ENCODE data around the gene TSTD1. TPM values are rescaled to one million over a fixed set of nuclear protein-coding genes. Genes with fewer than 3 reads are reported as not detected.

Gene TSTD1
- total and polyA plus RNA-seq, 2 of the 8 experiments (the other 6 are each of a cell fraction or from before 2014, with no cell fraction given) = 60.9 to 314 TPM

DNA sequence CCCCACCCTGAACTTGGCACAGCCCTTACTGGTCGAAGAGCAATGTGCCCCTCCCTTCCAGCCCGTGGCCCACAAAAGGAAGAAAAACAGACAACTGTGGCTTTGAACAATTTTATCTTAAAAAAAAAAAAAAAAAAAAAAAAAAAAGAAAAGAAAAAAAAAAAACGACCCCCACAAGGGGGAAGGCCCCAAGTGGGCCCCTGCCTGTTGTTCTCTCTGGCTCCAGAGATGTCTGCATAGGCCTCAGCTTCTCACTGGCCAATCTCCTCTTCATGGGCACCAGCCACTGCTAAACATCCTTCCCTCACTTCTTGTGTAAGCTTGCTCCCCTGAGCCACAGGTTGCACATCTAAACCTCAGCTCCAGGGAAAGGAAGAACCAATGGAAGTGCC, 386 bp upstream of the TSTD1 start:
- no peak overlapping the region for H2AFZ ChIP-seq (ENCODE audit: low read length)
- no peaks in the 10 kb centered on the region for H3K9me3 ChIP-seq (ENCODE audit: insufficient read depth in 2 of 2, low read depth in 1 of 2, low read length in 1 of 2)
- no peak overlapping the region for H3K27ac ChIP-seq (ENCODE audit: low read depth, low read length)
- H2BK15ac ChIP-seq (ENCODE audit: low read length) = no peak overlapping the region
- 26% methylated on average over 2 of the region's 3 CpGs; no CpG with 5 or more reads in 1 of the 2 experiments for WGBS, 2 experiments (ENCODE audit: extremely low coverage in 1 of 2, insufficient coverage in 1 of 2, insufficient read length in 1 of 2, insufficient replicate concordance in 2 of 2, low coverage in 1 of 2, low lambda C conversion rate in 2 of 2, missing lambda C conversion rate in 1 of 2)
- DNase-seq (ENCODE audit: low read depth in 1 of 2, low spot score in 2 of 2) = no peak
- no peak overlapping the region for H3K56ac ChIP-seq (replicated peaks; ENCODE audit: insufficient read length, low read depth, low read length)
- no peak overlapping the region for H2BK12ac ChIP-seq (ENCODE audit: low read depth, low read length)
- no peak overlapping the region for H2BK120ac ChIP-seq (replicated peaks; ENCODE audit: low read depth, low read length)
- peak overlapping the region; percentile 63 for H4K5ac ChIP-seq (ENCODE audit: insufficient read length, low read depth, low read length)
- TF ChIP-seq CBX8 (IDR thresholded peaks at IDR 0.05; ENCODE audit: borderline replicate concordance, low read depth, low read length) (no peak), GTF2F1 (IDR thresholded peaks at IDR 0.05; ENCODE audit: borderline replicate concordance, low read depth, low read length) (no peak), FOSL1 (IDR thresholded peaks at IDR 0.05; ENCODE audit: insufficient read depth, low read depth, low read length) (no peak), KDM5A (IDR thresholded peaks at IDR 0.05; ENCODE audit: low read length) (no peak), JUN (IDR thresholded peaks at IDR 0.05; ENCODE audit: low read depth, low read length) (no peak), RFX5 (IDR thresholded peaks at IDR 0.05; ENCODE audit: borderline replicate concordance, low read depth, low read length) (no peak), RBBP5 (IDR thresholded peaks at IDR 0.05; ENCODE audit: borderline replicate concordance, low read depth, low read length) (no peak), MAFK (IDR thresholded peaks at IDR 0.05; ENCODE audit: low read depth, low read length) (no peak)
- TF ChIP-seq, protein P1, sequence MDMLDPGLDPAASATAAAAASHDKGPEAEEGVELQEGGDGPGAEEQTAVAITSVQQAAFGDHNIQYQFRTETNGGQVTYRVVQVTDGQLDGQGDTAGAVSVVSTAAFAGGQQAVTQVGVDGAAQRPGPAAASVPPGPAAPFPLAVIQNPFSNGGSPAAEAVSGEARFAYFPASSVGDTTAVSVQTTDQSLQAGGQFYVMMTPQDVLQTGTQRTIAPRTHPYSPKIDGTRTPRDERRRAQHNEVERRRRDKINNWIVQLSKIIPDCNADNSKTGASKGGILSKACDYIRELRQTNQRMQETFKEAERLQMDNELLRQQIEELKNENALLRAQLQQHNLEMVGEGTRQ (IDR thresholded peaks at IDR 0.05; ENCODE audit: low read length) = no peak
- no peaks in the 10 kb centered on the region for H3K27me3 ChIP-seq (replicated peaks in 1 of 4; ENCODE audit: control insufficient read depth in 3 of 4, extremely low read depth in 1 of 4, insufficient read depth in 3 of 4, low read length in 3 of 4)
- H3K4me1 ChIP-seq (replicated peaks in 1 of 4; ENCODE audit: control insufficient read depth in 3 of 4, insufficient read depth in 4 of 4, low read length in 3 of 4) = peaks cover 5 to 11% (median 8%) of the 10 kb centered on the region in 4 experiments; a peak in 6 of 7 replicates
- H4K91ac ChIP-seq (replicated peaks; ENCODE audit: insufficient read length, low read length) = no peak overlapping the region
- H4K20me1 ChIP-seq (replicated peaks in 1 of 2; ENCODE audit: control insufficient read depth in 1 of 2, insufficient read depth in 2 of 2, low read length in 2 of 2) = peaks cover 0 to 8% of the 10 kb centered on the region in 2 experiments
- H3K9ac ChIP-seq (replicated peaks in 1 of 4; ENCODE audit: extremely low read depth in 1 of 4, low read depth in 3 of 4, low read length in 3 of 4) = no peak overlapping the region
- H3K23ac ChIP-seq (ENCODE audit: insufficient read length) = no peak overlapping the region
- peaks cover 3% of the 10 kb centered on the region; the same call in 1 of the 2 replicates for H3K23me2 ChIP-seq (ENCODE audit: low read depth, low read length)
- H3K4ac ChIP-seq (replicated peaks; ENCODE audit: insufficient read length, low read depth, low read length) = no peak overlapping the region
- peak overlapping the region; percentile 91; the same call in 1 of the 2 replicates for H2BK5ac ChIP-seq (ENCODE audit: low read depth, low read length)
- no peak overlapping the region for H3K14ac ChIP-seq (ENCODE audit: insufficient read length)
- H2BK20ac ChIP-seq (ENCODE audit: low read length) = no peak overlapping the region
- H3K79me1 ChIP-seq (ENCODE audit: low read depth, low read length) = peaks cover 7% of the 10 kb centered on the region
- H3K4me3 ChIP-seq (ENCODE audit: extremely low read depth in 1 of 4, insufficient read depth in 2 of 4, low read depth in 3 of 4, low read length in 4 of 4) = peak overlapping the region; percentile 64 to 97 (median 85)
- peaks cover 0 to 19% of the 10 kb centered on the region in 2 experiments; a peak in 2 of 4 replicates for H3K79me2 ChIP-seq (ENCODE audit: control insufficient read depth in 1 of 2, insufficient read depth in 2 of 2, low read length in 2 of 2)
- no peak for FAIRE-seq
- H3K18ac ChIP-seq (ENCODE audit: extremely low read depth, low read length) = no peak overlapping the region
- no peak overlapping the region for H2AK5ac ChIP-seq (ENCODE audit: low read depth, low read length)
- no peak overlapping the region for H4K8ac ChIP-seq (ENCODE audit: extremely low read depth, insufficient read depth, low read length)
- CTCF ChIA-PET (ENCODE audit: partially characterized antibody) = interaction anchor here (1.1 to 6.7 kb wide), 6 partner anchors 11 to 100 kb away, joined by 3 to 73 read pairs (median 7); partner anchors contain the start of gene KLHDC9
- H3K4me2 ChIP-seq (ENCODE audit: insufficient read depth in 1 of 2, low read depth in 2 of 2, low read length in 2 of 2) = peak overlapping the region; percentile 68 to 73
- peaks cover 24 to 36% (median 31%) of the 10 kb centered on the region in 4 experiments; a peak in 6 of 8 replicates for H3K36me3 ChIP-seq (ENCODE audit: control insufficient read depth in 2 of 4, insufficient read depth in 4 of 4, low read length in 3 of 4)
- POLR2A ChIA-PET (ENCODE audit: partially characterized antibody) = interaction anchor here (0.9 to 3.4 kb wide), 10 partner anchors 8 to 65 kb away, joined by 3 to 50 read pairs (median 3); partner anchors contain the start of gene F11R

Measured in H1 (cell line).